NCI-H2081 treated with DMSO at 0.1 percent for 48 hours (cell line): ENCODE data around the gene ADNP.

Experiments used
- DNase-seq: peaks from one replicate; lab custom pipeline; 2025; lab: John Stamatoyannopoulos, UW

ADNP gene

GRCh38 chr20:50932016-50932485 is 814 bp upstream of the ADNP start:
- no peak for DNase-seq

DNA sequence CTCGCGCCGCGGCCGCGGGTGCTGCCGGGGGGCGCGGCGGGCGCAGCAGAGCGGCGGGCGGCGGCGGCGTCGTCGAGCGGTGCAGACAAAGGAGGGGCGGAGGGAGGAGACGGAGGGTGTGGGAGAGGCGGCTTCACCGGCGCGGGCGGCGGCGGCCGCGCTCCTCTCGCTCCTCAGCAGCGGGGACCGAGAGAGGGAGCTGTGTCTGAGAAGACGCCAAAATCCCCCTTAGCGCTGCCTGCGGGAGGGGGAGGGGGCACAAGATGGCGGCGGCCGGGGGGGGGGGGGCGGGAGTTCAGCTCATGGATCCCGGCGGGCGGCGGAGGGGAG is 296 bp downstream of the ADNP start:
- no peak for DNase-seq

GRCh38 chr20:50930139-50930975 is 880 bp downstream of the ADNP start:
- no peak for DNase-seq

DNA sequence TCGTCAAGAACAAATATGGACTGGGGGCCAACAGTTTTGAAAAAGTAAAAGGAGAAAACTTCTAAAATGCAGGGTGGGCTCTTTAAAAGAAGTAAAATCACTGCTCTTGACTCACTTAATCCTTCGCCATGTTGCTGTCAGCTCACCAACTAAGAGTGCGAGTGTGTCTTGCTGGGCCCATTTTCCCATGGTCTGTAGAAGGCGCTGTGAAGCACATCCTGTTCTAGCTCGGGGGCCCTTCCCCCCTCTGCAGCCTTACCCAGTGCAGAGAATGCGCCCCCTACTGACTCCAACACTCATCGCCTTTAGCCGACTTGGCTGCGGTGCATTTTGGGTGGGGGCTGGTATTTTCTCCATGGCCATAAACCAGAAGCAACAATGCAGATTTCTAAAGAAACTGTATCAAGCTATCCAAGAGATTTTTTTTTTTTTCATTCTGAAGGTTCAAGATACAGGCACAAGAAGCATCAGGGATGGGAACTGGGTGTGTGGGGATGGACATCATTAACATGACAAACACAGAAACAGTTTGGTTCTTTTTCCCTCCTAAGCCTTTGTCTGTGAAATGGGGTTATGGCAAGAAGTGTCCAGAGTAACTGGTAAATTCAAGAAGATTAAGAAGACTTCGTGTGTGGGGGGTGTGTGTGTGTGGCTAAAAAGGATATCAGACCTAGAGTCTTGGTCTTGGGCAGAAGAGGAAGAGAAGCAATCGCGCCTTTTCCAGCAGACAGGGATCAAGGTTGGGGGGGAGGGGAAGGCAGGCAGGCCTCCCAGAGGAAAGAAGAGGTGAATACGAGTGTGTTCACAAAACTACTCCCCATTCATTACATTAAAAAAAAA is 1.7 kb downstream of the ADNP start:
- peak; percentile 77 for DNase-seq

GRCh38 chr20:50928469-50928868 is 2.8 kb downstream of the ADNP start:
- DNase-seq, result no peak

DNA sequence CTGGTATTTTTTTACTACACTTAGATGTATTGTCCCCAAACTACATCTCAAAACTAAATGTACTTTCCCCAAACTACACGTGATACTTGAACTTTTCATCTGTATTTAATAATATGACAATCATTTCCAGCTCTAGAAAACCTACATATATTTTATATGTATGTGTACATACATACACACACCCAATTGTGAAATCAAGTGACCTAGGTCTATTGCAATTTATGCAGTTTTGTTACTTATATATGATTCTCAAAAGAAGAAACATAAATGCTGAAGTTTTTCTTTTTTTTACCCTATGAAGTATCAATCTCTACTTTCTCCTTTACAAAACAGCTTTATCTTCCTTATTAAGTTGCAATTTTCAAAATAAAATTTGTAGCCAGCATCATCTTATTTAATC is 4.7 kb downstream of the ADNP start:
- DNase-seq, result no peak

DNA sequence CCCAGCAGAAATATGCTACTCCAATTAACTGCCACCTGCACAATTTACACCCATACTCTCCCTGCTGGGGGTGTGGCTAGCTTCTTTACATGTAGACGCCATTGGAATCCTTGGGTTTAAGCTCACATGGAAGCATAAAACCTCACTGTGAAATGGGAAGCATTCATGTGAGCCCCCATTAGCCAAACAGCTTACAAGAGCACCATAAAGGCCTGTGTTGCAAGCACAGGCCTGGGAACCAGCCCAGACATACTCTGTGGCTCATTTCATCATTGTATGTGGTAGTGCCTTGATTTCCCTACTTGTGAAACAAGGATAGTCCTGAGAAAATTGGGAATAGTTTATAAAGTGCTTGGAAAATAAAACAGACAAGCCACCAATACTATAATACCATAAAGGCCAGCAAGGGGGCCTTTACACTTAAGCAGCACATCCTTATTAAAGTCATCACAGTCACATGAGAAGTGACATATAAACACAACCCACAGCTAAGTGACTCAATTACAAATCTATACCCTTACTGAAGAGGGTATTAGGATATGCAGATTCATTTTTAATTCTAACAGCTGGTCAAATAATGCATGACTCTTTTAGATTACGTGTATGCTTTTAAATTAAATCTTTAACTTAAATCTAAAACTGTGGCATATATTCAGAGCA is 6.8 kb downstream of the ADNP start:
- DNase-seq, result no peak

DNA sequence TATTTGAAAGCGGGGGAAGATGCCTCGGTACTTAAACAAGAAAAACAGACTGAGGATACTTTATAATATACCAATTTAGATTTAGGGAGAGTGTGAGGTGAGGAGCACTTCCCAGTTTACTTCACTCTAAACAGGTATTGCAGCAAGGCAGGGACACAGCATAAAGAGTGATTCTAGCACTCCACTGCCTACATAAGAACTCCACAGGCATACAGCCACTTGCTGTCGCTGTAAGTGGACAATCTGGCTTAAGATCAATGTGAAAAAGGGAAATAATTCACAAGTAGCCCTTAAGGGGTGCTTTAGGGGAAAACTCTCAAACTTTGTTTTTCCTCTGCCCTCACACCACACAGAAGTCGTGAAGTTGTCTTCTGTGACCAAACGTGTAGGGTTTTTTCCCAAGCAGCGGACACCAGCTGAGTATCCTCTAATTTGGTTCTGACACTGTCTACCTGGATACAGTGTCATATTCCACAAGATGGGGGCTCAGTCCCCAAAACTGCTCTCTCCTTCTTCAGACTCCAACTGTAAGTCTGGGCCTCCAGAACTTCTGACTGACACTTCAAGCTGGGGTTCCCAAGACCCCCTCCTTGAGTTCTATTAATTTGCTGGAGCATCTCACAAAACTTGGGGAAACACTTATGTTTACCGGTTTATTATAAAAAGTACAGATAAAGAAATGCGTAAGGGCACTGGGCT is 9.3 kb downstream of the ADNP start:
- no peak for DNase-seq

DNA sequence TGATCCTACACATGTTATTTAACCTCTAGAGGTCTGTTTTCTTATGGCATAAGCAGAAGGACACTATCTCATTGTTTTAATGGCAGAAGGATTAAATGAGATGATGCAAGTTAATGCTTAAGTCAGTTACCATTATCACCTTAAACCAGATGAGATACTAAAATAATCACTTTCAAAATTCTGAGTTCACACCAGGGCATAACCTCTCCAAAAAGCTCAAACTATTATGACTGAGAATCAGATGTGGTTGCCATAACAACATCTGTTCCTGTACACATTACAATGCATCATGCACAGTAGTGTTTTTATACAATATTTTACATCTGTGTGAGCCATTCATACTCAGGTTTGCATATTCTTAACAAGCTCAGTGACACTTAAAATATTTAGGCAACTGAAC is 10.2 kb downstream of the ADNP start:
- no peak for DNase-seq

DNA sequence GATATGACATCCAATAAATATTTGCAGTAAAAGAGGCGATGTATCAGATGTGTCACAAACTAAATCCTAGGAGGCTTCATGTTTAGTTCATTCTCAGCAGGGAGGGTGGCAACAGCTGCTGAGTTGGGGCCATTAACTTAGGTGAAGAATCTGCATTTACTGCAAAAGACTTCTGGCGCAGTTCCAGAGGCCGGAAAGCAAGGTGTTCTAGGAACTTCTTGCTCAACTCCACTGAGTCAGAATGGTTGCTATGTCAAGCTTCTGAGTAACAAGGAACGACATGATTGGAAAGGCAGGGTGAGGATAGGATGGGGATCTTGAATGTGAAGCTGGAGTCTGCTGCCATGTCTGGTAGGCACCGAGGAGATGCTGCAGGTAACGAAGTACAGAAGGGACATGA is 11.7 kb downstream of the ADNP start:
- no peak for DNase-seq

DNA sequence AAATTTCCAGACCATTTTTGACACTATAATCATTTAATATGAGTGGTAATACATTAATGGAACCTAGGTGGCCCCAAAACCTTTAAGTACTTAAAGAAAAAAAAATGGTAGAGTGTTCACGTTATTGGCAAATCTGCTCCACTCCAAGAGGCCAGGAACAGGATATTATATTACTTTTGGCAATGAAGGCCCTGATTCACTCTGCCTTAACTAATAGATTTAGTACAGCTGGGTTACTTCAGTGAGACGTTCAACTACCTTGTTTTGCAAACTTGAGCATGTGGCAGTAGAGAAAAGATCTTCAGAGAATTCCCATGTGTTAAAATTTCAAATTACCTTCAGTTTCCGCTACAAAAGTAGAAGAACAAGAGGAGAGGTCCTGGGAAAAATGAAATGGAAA is 12.8 kb downstream of the ADNP start:
- no peak for DNase-seq

GRCh38 chr20:50916934-50917333 is 14.3 kb downstream of the ADNP start:
- DNase-seq, result no peak

GRCh38 chr20:50916257-50916656 is 15.0 kb downstream of the ADNP start:
- no peak for DNase-seq

GRCh38 chr20:50915424-50915823 is 15.8 kb downstream of the ADNP start:
- DNase-seq, result no peak

DNA sequence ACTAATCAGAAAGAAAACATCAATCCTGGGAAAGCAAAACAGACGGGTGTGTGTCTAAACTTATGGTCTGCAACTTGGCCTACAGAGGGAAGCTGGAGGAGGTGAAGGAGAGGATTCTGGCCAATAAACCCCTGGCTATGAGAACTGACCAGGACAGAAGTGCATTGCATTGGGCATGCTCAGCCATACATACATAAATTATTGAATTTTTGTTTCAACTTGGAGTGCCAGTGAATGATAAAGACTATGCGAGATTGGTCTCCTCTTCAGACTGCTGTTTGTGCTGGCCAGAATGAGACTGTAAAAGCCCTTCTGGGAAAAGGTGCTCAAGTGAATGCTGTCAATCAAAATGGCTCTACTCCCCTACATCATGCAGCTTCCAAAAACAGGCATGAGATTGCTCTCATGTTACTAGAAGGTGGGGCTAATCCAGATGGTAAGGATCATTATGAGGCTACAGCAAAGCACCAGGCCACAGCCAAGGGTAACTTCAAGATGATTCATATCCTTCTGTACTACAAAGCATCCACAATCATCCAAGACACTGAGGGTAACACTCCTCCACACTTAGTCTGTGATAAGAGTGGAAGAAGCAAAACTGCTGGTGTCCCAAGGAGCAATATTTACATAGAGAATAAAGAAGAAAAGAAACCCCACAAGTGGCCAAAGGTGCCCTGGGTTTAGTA is 17.4 kb downstream of the ADNP start:
- DNase-seq, result no peak

DNA sequence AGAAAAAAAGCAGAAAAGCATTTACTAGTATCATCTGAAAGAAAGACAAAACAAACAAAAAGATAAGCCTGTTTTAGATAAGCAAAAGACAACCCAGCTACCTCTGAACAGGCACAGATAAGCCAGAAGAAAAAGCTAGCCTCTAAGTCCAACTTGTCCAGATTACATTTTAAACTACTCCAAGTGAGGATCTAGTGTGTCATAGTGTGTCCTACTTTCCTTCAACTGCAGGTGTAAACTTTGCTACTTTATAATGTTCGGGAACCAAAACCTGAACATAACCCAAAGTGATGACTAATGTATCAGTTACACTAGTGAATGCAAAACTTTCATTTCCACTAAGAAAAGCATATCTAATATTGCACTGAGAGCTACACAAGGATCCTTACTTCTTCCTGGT is 19.5 kb downstream of the ADNP start:
- no peak for DNase-seq

- no peak for DNase-seq
These were observed 20.2 kb downstream of the ADNP start for GRCh38 chr20:50911030-50911429.

DNA sequence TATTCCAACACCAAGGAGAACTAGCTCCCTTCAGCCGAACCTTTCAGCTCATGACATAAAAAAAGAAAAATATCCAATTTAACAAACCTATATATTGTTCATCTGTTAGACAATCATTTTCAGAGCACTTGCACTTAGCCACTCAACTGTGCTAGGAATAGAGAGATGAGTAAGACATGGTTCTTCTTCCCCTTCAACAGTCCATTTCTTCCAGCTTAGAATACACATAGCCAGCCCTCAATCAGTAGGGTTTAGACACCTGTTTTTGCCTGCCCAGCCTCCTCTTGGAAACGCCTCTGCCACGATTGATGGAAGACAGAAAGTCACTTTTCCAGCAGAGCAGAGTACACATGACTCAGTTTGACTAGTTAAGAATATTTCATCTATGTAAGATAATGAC is 21.8 kb downstream of the ADNP start:
- DNase-seq, result no peak

DNA sequence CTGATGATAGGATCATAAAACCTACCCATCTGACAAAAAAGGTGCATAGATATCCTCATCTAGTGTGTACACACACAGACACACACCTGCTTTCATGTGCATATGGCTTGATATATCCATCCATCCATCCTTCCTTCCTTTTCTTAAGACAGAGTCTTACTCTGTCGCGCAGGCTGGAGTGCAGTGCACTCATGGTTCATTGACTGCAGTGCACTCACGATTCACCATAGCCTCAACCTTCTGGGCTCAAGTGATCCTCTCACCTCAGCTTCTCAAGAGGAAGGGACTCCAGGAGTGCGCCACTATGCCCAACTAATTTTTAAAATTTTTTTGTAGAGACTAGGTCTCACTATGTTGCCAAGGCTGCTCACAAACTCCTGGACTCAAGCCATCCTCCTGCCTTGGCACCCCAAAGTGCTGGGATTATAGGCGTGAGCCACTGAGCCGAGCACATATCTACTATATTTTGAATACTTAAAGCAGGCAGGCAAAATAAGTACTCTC is 27.1 kb downstream of the ADNP start:
- no peak for DNase-seq

DNA sequence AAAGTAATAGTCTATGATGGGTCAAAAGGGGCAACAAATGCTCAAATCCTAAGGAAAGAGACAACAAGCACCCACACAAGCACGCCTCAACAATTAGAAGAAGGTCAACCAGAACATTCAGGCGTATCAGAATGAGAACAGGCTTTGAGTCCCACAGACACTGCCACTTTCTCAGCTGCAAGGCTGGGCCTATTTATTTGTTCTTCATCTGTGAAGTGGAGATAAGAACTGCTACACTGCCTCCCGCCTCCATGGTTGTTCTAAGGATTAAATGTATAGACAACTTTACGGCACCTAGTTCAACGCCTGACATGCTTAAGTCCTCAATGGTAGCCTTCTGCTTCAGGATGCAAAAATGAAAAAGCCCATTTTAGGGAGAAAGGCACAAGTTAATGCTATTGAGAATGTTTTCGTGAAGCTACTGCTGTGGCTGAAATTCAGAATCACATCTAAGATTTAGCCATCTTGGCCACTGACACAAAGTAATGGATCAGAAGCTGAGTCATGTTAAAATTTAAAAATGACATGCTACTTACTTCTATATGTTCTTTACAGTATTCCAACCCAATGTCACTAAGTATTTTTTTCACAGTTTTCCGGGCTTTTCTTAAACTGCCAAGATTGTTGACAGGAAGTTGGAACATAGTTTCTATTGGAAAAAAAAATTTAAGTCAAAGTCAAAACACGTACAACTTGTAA is 27.7 kb downstream of the ADNP start:
- no peak for DNase-seq

DNA sequence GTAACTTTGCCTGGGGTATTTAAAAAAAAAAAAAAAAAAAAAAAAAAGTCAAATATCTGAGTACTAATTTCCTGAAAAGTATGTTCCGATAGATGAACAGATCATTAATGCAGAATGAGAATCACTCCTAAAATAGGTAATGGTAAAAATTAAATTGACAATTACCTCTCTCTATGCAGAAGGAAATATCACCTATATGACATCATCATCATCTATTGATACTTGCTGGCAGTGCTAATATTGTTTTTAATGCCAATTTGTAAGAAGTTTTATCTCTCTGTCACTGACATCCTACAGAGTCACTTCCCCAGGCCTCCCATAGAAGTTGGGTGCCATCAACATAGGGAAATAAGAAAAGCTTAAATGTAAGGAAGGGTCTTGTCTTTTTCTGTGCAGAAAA is 29.9 kb downstream of the ADNP start:
- no peak for DNase-seq
